OCI-LY3 (cell line): Measurements from ENCODE around the gene ADAMTS2.

Experiments used
- H2AFZ ChIP-seq: fragments of 200-600, 300-600 bp; shearing (Covaris generic); 2 replicates; pipeline ENCODE4 v1.6.0; 2014; ENCODE audit warnings: antibody characterized with exemption, low read depth, low read length
- H3K27ac ChIP-seq: fragments of 200-600, 300-600 bp; sonication (generic); 2 replicates; pipeline ENCODE4 v1.5.1; 2014; ENCODE audit warnings: mild to moderate bottlenecking, low read length, moderate library complexity, mixed read lengths
- H3K27me3 ChIP-seq: fragments of 200-600, 300-600 bp; sonication (generic); 2 replicates; pipeline ENCODE4 v1.6.1; 2014; ENCODE audit warnings: low read depth, low read length, mixed read lengths
- H3K36me3 ChIP-seq: fragments of 200-600, 300-600 bp; sonication (generic); replicated peaks from 2 replicates; pipeline ENCODE3; 2014; ENCODE audit warnings: low read depth, low read length, mixed read lengths
- H3K4me1 ChIP-seq: fragments of 300-600, 200-600 bp; sonication (generic); 2 replicates; pipeline ENCODE4 v1.6.1; 2014; ENCODE audit warnings: low read length, mixed read lengths
- H3K4me2 ChIP-seq: fragments of 200-600, 300-600 bp; sonication (generic); 2 replicates; pipeline ENCODE4 v1.6.1; 2014; ENCODE audit warnings: low read length, mixed read lengths
- H3K4me3 ChIP-seq: fragments of 300-600, 200-600 bp; sonication (generic); 2 replicates; pipeline ENCODE4 v1.5.1; 2014; ENCODE audit warnings: antibody characterized with exemption, mild to moderate bottlenecking, low read length, moderate library complexity
- H3K79me2 ChIP-seq: fragments of 300-600, 200-600 bp; shearing (Covaris generic); 2 replicates; pipeline ENCODE4 v1.6.1; 2014; ENCODE audit warnings: mild to moderate bottlenecking, low read length, mixed read lengths
- H3K9ac ChIP-seq: fragments of 300-600, 200-600 bp; shearing (Covaris generic); 2 replicates; pipeline ENCODE4 v1.6.0; 2014; ENCODE audit warnings: mild to moderate bottlenecking, low read length, moderate library complexity
- H3K9me3 ChIP-seq: fragments of 200-600, 300-600 bp; shearing (Covaris generic); 2 replicates; pipeline ENCODE4 v1.6.1; 2014; ENCODE audit warnings: low read length, mixed read lengths; ENCODE audit not compliant: insufficient read depth
- H4K20me1 ChIP-seq: fragments of 200-600, 300-600 bp; sonication (generic); 2 replicates; pipeline ENCODE4 v1.6.1; 2016; ENCODE audit warnings: low read length, mixed read lengths; ENCODE audit not compliant: insufficient read depth
- EZH2phosphoT487 ChIP-seq: fragments of 200-600 bp; shearing (Covaris generic); IDR thresholded peaks from 2 replicates; pipeline ENCODE4 v1.6.1; 2018; ENCODE audit warnings: antibody characterized with exemption, mixed run types, low read depth
- TF ChIP-seq, protein P1 (sequence below): fragments of 200-600, 300-600 bp; sonication (generic); IDR thresholded peaks from 2 replicates; pipeline ENCODE4 v1.5.1; 2014; ENCODE audit warnings: antibody characterized with exemption, low read length, low read depth

Gene ADAMTS2

GRCh38 chr5:179345433-179346321 lies at the start of gene ADAMTS2:
Gene ADAMTS2 (minus strand): TSS chr5:179345461. CDS start chr5:179345328, 133 bp downstream.
- Histone ChIP-seq H3K4me1 (no peaks in the 10 kb centered on the region), H4K20me1 (no peaks in the 10 kb centered on the region), H3K79me2 (no peaks in the 10 kb centered on the region), H3K4me2 (no peak within 1 kb of the TSS), H3K9me3 (no peaks in the 10 kb centered on the region), H3K27me3 (no peaks in the 10 kb centered on the region), H3K4me3 (no peak within 1 kb of the TSS), H3K9ac (no peak within 1 kb of the TSS), H3K36me3 (no peaks in the 10 kb centered on the region), H3K27ac (no peak within 1 kb of the TSS), H2AFZ (no peak within 1 kb of the TSS)
- TF ChIP-seq EZH2phosphoT487 = no peak
- TF ChIP-seq, protein P1, sequence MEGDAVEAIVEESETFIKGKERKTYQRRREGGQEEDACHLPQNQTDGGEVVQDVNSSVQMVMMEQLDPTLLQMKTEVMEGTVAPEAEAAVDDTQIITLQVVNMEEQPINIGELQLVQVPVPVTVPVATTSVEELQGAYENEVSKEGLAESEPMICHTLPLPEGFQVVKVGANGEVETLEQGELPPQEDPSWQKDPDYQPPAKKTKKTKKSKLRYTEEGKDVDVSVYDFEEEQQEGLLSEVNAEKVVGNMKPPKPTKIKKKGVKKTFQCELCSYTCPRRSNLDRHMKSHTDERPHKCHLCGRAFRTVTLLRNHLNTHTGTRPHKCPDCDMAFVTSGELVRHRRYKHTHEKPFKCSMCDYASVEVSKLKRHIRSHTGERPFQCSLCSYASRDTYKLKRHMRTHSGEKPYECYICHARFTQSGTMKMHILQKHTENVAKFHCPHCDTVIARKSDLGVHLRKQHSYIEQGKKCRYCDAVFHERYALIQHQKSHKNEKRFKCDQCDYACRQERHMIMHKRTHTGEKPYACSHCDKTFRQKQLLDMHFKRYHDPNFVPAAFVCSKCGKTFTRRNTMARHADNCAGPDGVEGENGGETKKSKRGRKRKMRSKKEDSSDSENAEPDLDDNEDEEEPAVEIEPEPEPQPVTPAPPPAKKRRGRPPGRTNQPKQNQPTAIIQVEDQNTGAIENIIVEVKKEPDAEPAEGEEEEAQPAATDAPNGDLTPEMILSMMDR = no peak

DNA sequence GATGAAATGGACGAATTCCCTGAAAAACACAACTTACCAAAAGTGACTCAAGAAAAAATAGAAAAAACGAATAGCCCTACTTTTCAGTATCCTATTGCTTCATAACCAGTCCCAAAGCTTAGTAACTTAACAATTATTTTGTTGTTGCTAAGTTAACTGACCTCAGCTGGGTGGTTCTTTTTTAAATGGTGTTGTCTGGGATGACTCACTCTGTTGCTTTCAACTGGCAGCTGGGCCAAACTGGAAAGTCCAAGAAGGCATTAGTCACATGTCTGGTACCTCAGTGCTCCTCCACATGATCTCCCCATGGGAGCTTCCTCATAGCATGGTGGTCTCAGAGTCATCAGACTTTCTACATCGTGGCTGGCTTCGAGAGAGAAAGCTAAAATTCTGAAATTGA lies 47.8 kb upstream of the ADAMTS2 start:
- no peak for TF ChIP-seq EZH2phosphoT487
- TF ChIP-seq, protein P1 = no peak
- H3K79me2 ChIP-seq = no peaks in the 10 kb centered on the region
- peaks cover 8% of the 10 kb centered on the region; the same call in 1 of the 2 replicates for H3K9me3 ChIP-seq
- H3K27me3 ChIP-seq = no peaks in the 10 kb centered on the region
- no peaks in the 10 kb centered on the region for H3K4me1 ChIP-seq
- no peaks in the 10 kb centered on the region for H4K20me1 ChIP-seq
- H2AFZ ChIP-seq = no peak overlapping the region
- H3K27ac ChIP-seq = no peak overlapping the region
- no peak overlapping the region for H3K4me3 ChIP-seq
- H3K4me2 ChIP-seq = no peak overlapping the region
- no peaks in the 10 kb centered on the region for H3K36me3 ChIP-seq
- no peak overlapping the region for H3K9ac ChIP-seq

DNA sequence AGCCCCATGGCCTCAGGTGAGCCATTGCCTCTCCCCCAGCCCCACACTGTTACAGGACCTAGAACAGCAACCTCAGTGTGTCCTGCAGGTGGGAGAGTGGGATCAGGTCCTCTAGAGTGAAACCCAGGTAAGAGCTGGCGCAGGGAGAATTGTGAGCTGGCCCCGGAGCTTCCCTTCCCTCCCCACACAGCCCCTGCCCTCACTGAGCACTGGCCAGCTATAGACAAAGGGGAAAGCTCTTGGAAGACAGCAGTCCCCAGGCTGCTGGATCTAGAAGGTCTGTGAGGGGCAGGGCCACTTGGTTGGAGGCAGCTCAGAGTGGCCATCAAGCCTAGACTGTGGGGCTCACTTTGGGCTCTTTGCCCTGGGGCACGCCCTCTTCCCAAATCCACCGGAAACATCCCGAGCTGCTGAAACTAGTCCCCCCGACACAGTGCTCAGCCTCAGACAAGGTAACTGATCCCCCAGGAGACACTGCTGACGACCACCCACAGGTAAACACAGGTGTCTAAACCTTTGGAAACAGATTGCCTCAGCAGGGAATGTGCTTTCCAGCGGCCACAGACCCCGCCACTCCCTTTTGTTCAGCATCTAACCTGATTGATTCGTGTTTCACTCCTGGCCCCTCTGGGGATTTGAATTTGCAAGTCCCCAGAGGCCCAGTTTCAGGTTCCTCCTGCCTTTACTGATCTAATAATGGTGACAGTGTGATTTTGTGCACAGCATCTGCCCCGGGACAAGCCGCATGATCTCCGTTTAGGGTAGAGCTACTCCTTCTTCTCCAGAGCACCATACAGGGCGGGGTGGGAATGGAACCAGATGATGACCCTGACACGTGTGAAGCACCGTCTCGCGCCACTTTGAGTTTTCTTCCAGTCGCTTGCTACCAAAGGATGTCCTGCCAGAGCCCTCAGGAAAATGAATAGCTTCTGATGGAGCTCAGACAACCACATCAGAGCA lies 42.2 kb upstream of the ADAMTS2 start:
- H3K4me1 ChIP-seq = peaks cover 7% of the 10 kb centered on the region
- H3K4me3 ChIP-seq = no peak overlapping the region
- no peak overlapping the region for H2AFZ ChIP-seq
- no peak for TF ChIP-seq EZH2phosphoT487
- TF ChIP-seq, protein P1 = no peak
- peaks cover 8% of the 10 kb centered on the region; the same call in 1 of the 2 replicates for H3K9me3 ChIP-seq
- no peak overlapping the region for H3K4me2 ChIP-seq
- no peaks in the 10 kb centered on the region for H3K36me3 ChIP-seq
- no peak overlapping the region for H3K27ac ChIP-seq
- no peaks in the 10 kb centered on the region; the same call in 1 of the 2 replicates for H3K27me3 ChIP-seq
- H3K79me2 ChIP-seq = no peaks in the 10 kb centered on the region
- no peak overlapping the region for H3K9ac ChIP-seq
- H4K20me1 ChIP-seq = no peaks in the 10 kb centered on the region
